IPS DF 4.7 (cell line): ENCODE results near the gene ACADS.

Source experiments
- DNase-seq: peaks from one replicate; pipeline ENCODE4 v3.0.0-alpha.2; 2013; ENCODE audit warnings: low spot score; ENCODE audit errors: extremely low read depth

The ACADS gene

GRCh38 chr12:120754792-120755191 lies 29.2 kb downstream of the ACADS start:
- DNase-seq, result no peak

- no peak for DNase-seq
Measured at GRCh38 chr12:120755269-120755668, 29.6 kb downstream of the ACADS start.

GRCh38 chr12:120757226-120757742 lies 31.7 kb downstream of the ACADS start:
- no peak for DNase-seq

- no peak for DNase-seq
Measured at GRCh38 chr12:120757949-120758348, 32.3 kb downstream of the ACADS start.

- no peak for DNase-seq
Measured at GRCh38 chr12:120758798-120759590, 33.4 kb downstream of the ACADS start.

GRCh38 chr12:120759591-120760348 lies 34.1 kb downstream of the ACADS start:
- no peak for DNase-seq

- no peak for DNase-seq
Measured at GRCh38 chr12:120760349-120761254, 35.0 kb downstream of the ACADS start.

GRCh38 chr12:120761519-120761934 lies 35.9 kb downstream of the ACADS start:
- no peak for DNase-seq

- DNase-seq, result no peak
Measured at GRCh38 chr12:120762086-120762485, 36.5 kb downstream of the ACADS start.

GRCh38 chr12:120763250-120763649 lies 37.6 kb downstream of the ACADS start:
- DNase-seq, result no peak

- DNase-seq, result no peak
Measured at GRCh38 chr12:120764816-120765215, 39.2 kb downstream of the ACADS start.

GRCh38 chr12:120766566-120766965 lies 40.9 kb downstream of the ACADS start:
- no peak for DNase-seq

- no peak for DNase-seq
Measured at GRCh38 chr12:120767071-120768024, 41.7 kb downstream of the ACADS start.

GRCh38 chr12:120771097-120771496 lies 45.5 kb downstream of the ACADS start:
- DNase-seq, result no peak

- no peak for DNase-seq
Measured at GRCh38 chr12:120774169-120774916, 48.7 kb downstream of the ACADS start.

- DNase-seq, result no peak
Measured at GRCh38 chr12:120775862-120776552, 50.4 kb downstream of the ACADS start.

GRCh38 chr12:120783197-120783596 lies 57.6 kb downstream of the ACADS start:
- DNase-seq, result no peak

- no peak for DNase-seq
Measured at GRCh38 chr12:120784804-120785203, 59.2 kb downstream of the ACADS start.

- DNase-seq, result no peak
Measured at GRCh38 chr12:120787889-120788288, 62.3 kb downstream of the ACADS start.
